ENCODE measurements around the gene CMC4. TPM values are rescaled to one million over a fixed set of nuclear protein-coding genes. Genes with fewer than 3 reads are reported as not detected.

CMC4 gene
- total RNA-seq, 1 donor from 2014 or later: 28.1 TPM

- H3K27ac ChIP-seq (replicated peaks): no peak overlapping the region
- H3K4me1 ChIP-seq: peaks cover 30% of the 10 kb centered on the region
- no peak for TF ChIP-seq CTCF (IDR thresholded peaks at IDR 0.05; ENCODE audit: borderline replicate concordance)
- intact Hi-C loops (cut with micrococcal nuclease): no loop called here
- H3K4me3 ChIP-seq: no peak overlapping the region
- no peaks in the 10 kb centered on the region for H3K9me3 ChIP-seq (replicated peaks)
- no peaks in the 10 kb centered on the region for H3K27me3 ChIP-seq (ENCODE audit: low read depth)
- DNase-seq: no peak
- peaks cover 1% of the 10 kb centered on the region for H3K36me3 ChIP-seq
Measured at GRCh38 chrX:155065035-155065734, 5.8 kb downstream of the CMC4 start.

GRCh38 chrX:155061760-155062159 lies 9.2 kb downstream of the CMC4 start:
- intact Hi-C loops (cut with micrococcal nuclease): no loop called here
- TF ChIP-seq CTCF (IDR thresholded peaks at IDR 0.05; ENCODE audit: borderline replicate concordance): no peak
- H3K4me1 ChIP-seq: peaks cover 18% of the 10 kb centered on the region
- no peak overlapping the region for H3K4me3 ChIP-seq
- H3K27me3 ChIP-seq (ENCODE audit: low read depth): no peaks in the 10 kb centered on the region
- H3K9me3 ChIP-seq (replicated peaks): no peaks in the 10 kb centered on the region
- H3K36me3 ChIP-seq: peaks cover 4% of the 10 kb centered on the region
- no peak for DNase-seq
- no peak overlapping the region for H3K27ac ChIP-seq (replicated peaks)

GRCh38 chrX:155056877-155057792 lies 13.8 kb downstream of the CMC4 start:
- peak; percentile 76 for TF ChIP-seq CTCF (IDR thresholded peaks at IDR 0.05; ENCODE audit: borderline replicate concordance)
- H3K27ac ChIP-seq (replicated peaks): peak overlapping the region; percentile 55
- intact Hi-C loops (cut with micrococcal nuclease): no loop called here
- peaks cover 17% of the 10 kb centered on the region for H3K4me1 ChIP-seq
- peaks cover 12% of the 10 kb centered on the region for H3K36me3 ChIP-seq
- peak; percentile 52 for DNase-seq
- H3K4me3 ChIP-seq: peak overlapping the region; percentile 32
- no peaks in the 10 kb centered on the region for H3K9me3 ChIP-seq (replicated peaks)
- no peaks in the 10 kb centered on the region for H3K27me3 ChIP-seq (ENCODE audit: low read depth)

- Histone ChIP-seq H3K27me3 (ENCODE audit: low read depth) (no peaks in the 10 kb centered on the region), H3K36me3 (peaks cover 18% of the 10 kb centered on the region), H3K9me3 (replicated peaks) (no peaks in the 10 kb centered on the region), H3K27ac (replicated peaks) (peak overlapping the region; percentile 55), H3K4me3 (no peak overlapping the region), H3K4me1 (peaks cover 14% of the 10 kb centered on the region)
- intact Hi-C loops (cut with micrococcal nuclease): no loop called here
- no peak for DNase-seq
- no peak for TF ChIP-seq CTCF (IDR thresholded peaks at IDR 0.05; ENCODE audit: borderline replicate concordance)
Measured at GRCh38 chrX:155056471-155056870, 14.5 kb downstream of the CMC4 start.

- no peak for TF ChIP-seq CTCF (IDR thresholded peaks at IDR 0.05; ENCODE audit: borderline replicate concordance)
- no peak for DNase-seq
- Histone ChIP-seq H3K27me3 (ENCODE audit: low read depth) (no peaks in the 10 kb centered on the region), H3K27ac (replicated peaks) (no peak overlapping the region), H3K36me3 (peaks cover 19% of the 10 kb centered on the region), H3K4me1 (peaks cover 14% of the 10 kb centered on the region), H3K9me3 (replicated peaks) (no peaks in the 10 kb centered on the region), H3K4me3 (no peak overlapping the region)
- intact Hi-C loops (cut with micrococcal nuclease): no loop called here
Measured at GRCh38 chrX:155055494-155055893, 15.4 kb downstream of the CMC4 start.
